OCI-LY1 (cell line): ENCODE results near the gene PCLO.

Experiments used
- H2AFZ ChIP-seq: fragments of 200-600 bp; sonication (generic), shearing (Covaris generic); 2 replicates; pipeline ENCODE4 v1.6.0; 2014; ENCODE audit warnings: antibody characterized with exemption, mild to moderate bottlenecking, low read length
- H3F3A ChIP-seq: fragments of 200-600 bp; sonication (generic), shearing (Covaris generic); 2 replicates; pipeline ENCODE4 v1.6.0; 2014; ENCODE audit warnings: mild to moderate bottlenecking, antibody characterized with exemption, low read length, moderate library complexity; ENCODE audit not compliant: insufficient read depth
- H3K27ac ChIP-seq: fragments of 200-600 bp; sonication (generic); 2 replicates; pipeline ENCODE4 v1.5.1; 2014; ENCODE audit warnings: low read length, mixed run types, mild to moderate bottlenecking, low read depth; ENCODE audit not compliant: poor library complexity, severe bottlenecking
- H3K27me3 ChIP-seq: fragments of 200-600 bp; sonication (generic); 2 replicates; pipeline ENCODE4 v1.6.0; 2014; ENCODE audit warnings: antibody characterized with exemption, mild to moderate bottlenecking, low read length, moderate library complexity; ENCODE audit not compliant: insufficient read depth
- H3K36me3 ChIP-seq: fragments of 200-600 bp; sonication (generic); 2 replicates; pipeline ENCODE4 v1.6.1; 2014; ENCODE audit warnings: mild to moderate bottlenecking, antibody characterized with exemption, low read length, moderate library complexity, mixed read lengths; ENCODE audit not compliant: insufficient read depth
- H3K4me1 ChIP-seq: fragments of 200-600 bp; sonication (generic); 2 replicates; pipeline ENCODE4 v1.5.1; 2014; ENCODE audit warnings: mild to moderate bottlenecking, low read length, moderate library complexity; ENCODE audit not compliant: insufficient read depth, severe bottlenecking
- H3K4me2 ChIP-seq: fragments of 200-600 bp; sonication (generic), shearing (Covaris generic); 2 replicates; pipeline ENCODE4 v1.6.1; 2014; ENCODE audit warnings: low read length
- H3K4me3 ChIP-seq: fragments of 200-600 bp; sonication (generic); 2 replicates; pipeline ENCODE4 v1.5.1; 2014; ENCODE audit warnings: low read length, low read depth, mild to moderate bottlenecking, mixed read lengths; ENCODE audit not compliant: poor library complexity, severe bottlenecking
- H3K79me2 ChIP-seq: fragments of 200-600 bp; shearing (Covaris generic); 2 replicates; pipeline ENCODE4 v1.6.1; 2016; ENCODE audit warnings: mixed run types, low read length, mixed read lengths; ENCODE audit not compliant: insufficient read depth
- H3K9ac ChIP-seq: fragments of 200-600 bp; sonication (generic), shearing (Covaris generic); 2 replicates; pipeline ENCODE4 v1.6.1; 2014; ENCODE audit warnings: mild to moderate bottlenecking, low read length, mixed read lengths
- H3K9me2 ChIP-seq: fragments of 200-600 bp; sonication (generic), shearing (Covaris generic); 2 replicates; pipeline ENCODE4 v1.6.1; 2014; ENCODE audit warnings: low read depth, mild to moderate bottlenecking, low read length, mixed read lengths
- H3K9me3 ChIP-seq: fragments of 200-600 bp; shearing (Covaris generic); 2 replicates; pipeline ENCODE4 v1.6.1; 2014; ENCODE audit warnings: low read length, mixed read lengths
- H4K20me1 ChIP-seq: fragments of 200-600 bp; sonication (generic), shearing (Covaris generic); 2 replicates; pipeline ENCODE4 v1.6.0; 2016; ENCODE audit warnings: mild to moderate bottlenecking, low read length; ENCODE audit not compliant: insufficient read depth
- CTCF ChIP-seq: fragments of 200-600 bp; sonication (generic), shearing (Covaris generic); IDR thresholded peaks from 2 replicates; pipeline ENCODE4 v1.5.1; 2017; ENCODE audit warnings: mild to moderate bottlenecking, antibody characterized with exemption, low read length, moderate library complexity, mixed read lengths
- EZH2 ChIP-seq: fragments of 200-600 bp; sonication (generic), shearing (Covaris generic); IDR thresholded peaks from 2 replicates; pipeline ENCODE4 v1.8.0; 2017; ENCODE audit warnings: borderline replicate concordance, mixed run types, mild to moderate bottlenecking, antibody characterized with exemption, low read length, moderate library complexity, mixed read lengths

The PCLO gene

DNA sequence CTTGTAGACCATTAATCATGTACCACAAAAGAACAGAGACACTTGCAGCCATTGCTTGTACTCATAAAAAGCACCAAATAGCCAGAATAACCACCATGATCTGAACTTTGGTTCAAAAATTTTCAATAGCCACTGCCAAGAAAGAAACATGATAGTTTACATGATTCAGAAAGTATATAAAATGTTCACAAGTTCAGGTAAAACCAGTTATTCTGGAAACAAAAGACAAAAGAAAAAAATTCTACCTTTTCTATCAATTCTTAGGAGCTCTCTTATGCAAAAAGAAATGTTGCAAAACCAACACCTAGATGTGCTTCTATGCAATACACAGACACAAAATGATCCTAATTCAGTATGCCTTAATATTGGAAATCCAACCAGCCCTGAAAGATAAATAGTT lies 108.7 kb downstream of the PCLO start:
- H3K79me2 ChIP-seq, result no peaks in the 10 kb centered on the region
- H3K27ac ChIP-seq, result no peak overlapping the region
- H3K9ac ChIP-seq, result no peak overlapping the region
- H2AFZ ChIP-seq, result no peak overlapping the region
- no peaks in the 10 kb centered on the region for H3K9me3 ChIP-seq
- H3K27me3 ChIP-seq, result no peaks in the 10 kb centered on the region
- H3K4me1 ChIP-seq, result no peaks in the 10 kb centered on the region
- H3K4me2 ChIP-seq, result no peak overlapping the region
- no peaks in the 10 kb centered on the region for H3K36me3 ChIP-seq
- H3K9me2 ChIP-seq, result no peaks in the 10 kb centered on the region
- H3K4me3 ChIP-seq, result no peak overlapping the region
- TF ChIP-seq EZH2 (no peak), CTCF (no peak)
- H4K20me1 ChIP-seq, result no peaks in the 10 kb centered on the region
- H3F3A ChIP-seq, result no peaks in the 10 kb centered on the region

DNA sequence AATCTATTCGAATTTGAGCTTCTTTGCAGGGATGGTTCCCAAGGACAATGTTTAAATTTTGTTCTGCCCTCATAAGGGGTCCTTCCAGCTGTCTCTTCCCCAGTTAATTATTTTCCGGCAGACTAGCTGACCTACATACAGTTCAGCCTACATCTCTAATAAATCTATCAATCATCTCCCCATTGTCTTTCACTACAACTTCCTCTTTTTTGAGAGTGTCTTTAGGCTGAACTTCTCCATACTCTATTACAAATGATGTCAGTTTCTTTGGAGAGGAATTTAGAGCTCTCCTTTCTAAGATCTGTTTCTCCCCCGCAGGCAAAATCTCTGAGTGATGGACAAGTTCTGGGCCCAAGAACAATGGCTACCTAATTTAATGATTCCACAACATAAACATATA lies 122.2 kb downstream of the PCLO start:
- no peak for TF ChIP-seq EZH2
- TF ChIP-seq CTCF, result no peak
- H3K4me1 ChIP-seq, result no peaks in the 10 kb centered on the region
- no peak overlapping the region for H3K4me3 ChIP-seq
- H3K27me3 ChIP-seq, result no peaks in the 10 kb centered on the region
- no peaks in the 10 kb centered on the region for H3K9me3 ChIP-seq
- H3K36me3 ChIP-seq, result no peaks in the 10 kb centered on the region
- H4K20me1 ChIP-seq, result no peaks in the 10 kb centered on the region
- H3K9me2 ChIP-seq, result no peaks in the 10 kb centered on the region
- no peaks in the 10 kb centered on the region for H3K79me2 ChIP-seq
- no peak overlapping the region for H3K4me2 ChIP-seq
- no peak overlapping the region for H3K9ac ChIP-seq
- H3F3A ChIP-seq, result no peaks in the 10 kb centered on the region
- no peak overlapping the region for H2AFZ ChIP-seq
- H3K27ac ChIP-seq, result no peak overlapping the region

DNA sequence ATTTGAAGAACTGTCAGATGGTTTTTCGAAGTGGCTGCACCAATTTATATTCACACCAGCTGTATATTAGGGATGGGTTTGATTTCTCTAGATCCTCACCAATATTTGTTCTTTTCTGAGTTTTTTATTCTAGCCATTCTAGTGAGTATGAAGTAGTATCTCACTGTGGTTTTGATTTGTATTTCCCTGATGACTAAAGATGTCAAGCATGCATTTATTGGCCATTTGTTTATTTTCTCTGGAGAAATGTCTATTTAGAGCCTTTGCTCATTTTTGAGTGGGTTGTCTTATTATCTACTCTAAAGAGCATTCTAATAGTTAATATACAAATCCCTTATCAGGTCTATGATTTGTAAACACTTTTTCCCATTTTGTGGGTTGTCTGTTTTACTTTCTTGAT lies 123.9 kb downstream of the PCLO start:
- H3K9me2 ChIP-seq, result no peaks in the 10 kb centered on the region
- H3K9me3 ChIP-seq, result no peaks in the 10 kb centered on the region
- no peaks in the 10 kb centered on the region for H3K4me1 ChIP-seq
- no peak overlapping the region for H3K4me3 ChIP-seq
- H3K27ac ChIP-seq, result no peak overlapping the region
- no peaks in the 10 kb centered on the region for H3F3A ChIP-seq
- no peaks in the 10 kb centered on the region for H3K27me3 ChIP-seq
- H3K79me2 ChIP-seq, result no peaks in the 10 kb centered on the region
- no peak overlapping the region for H3K4me2 ChIP-seq
- TF ChIP-seq EZH2 (no peak), CTCF (no peak)
- H3K9ac ChIP-seq, result no peak overlapping the region
- no peak overlapping the region for H2AFZ ChIP-seq
- H4K20me1 ChIP-seq, result no peaks in the 10 kb centered on the region
- no peaks in the 10 kb centered on the region for H3K36me3 ChIP-seq
